GM23248 (cell line): ENCODE measurements around the gene ZNF488. TPM values are rescaled to one million over a fixed set of nuclear protein-coding genes. Genes with fewer than 3 reads are reported as not detected.

ENCODE experiments used
- DNase-seq: peaks from one replicate; pipeline ENCODE4 v3.0.0-alpha.2; 2015
- H2AFZ ChIP-seq: fragments of 200-600 bp; sonication (generic); 2 replicates; pipeline ENCODE4 v1.6.1; 2016; ENCODE audit warnings: antibody characterized with exemption
- H3F3A ChIP-seq: fragments of 200-600 bp; sonication (generic); 2 replicates; pipeline ENCODE4 v1.6.1; 2016; ENCODE audit warnings: mild to moderate bottlenecking, antibody characterized with exemption, mixed run types; ENCODE audit not compliant: insufficient read depth
- H3K27ac ChIP-seq: fragments of 200-600 bp; sonication (generic); 2 replicates; pipeline ENCODE4 v1.5.1; 2016; ENCODE audit warnings: mild to moderate bottlenecking
- H3K27me3 ChIP-seq: fragments of 200-600 bp; sonication (generic); replicated peaks from 2 replicates; pipeline ENCODE4 v1.6.1; 2016; ENCODE audit warnings: mild to moderate bottlenecking; ENCODE audit not compliant: insufficient read depth
- H3K36me3 ChIP-seq: fragments of 200-600 bp; sonication (generic); 2 replicates; pipeline ENCODE4 v1.6.1; 2016; ENCODE audit warnings: low read depth, mild to moderate bottlenecking
- H3K4me1 ChIP-seq: fragments of 200-600 bp; sonication (generic); 2 replicates; pipeline ENCODE4 v1.6.1; 2016; ENCODE audit warnings: mild to moderate bottlenecking; ENCODE audit not compliant: insufficient read depth
- H3K4me2 ChIP-seq: fragments of 200-600 bp; sonication (generic); one replicate; pipeline ENCODE4 v1.6.1; 2016; ENCODE audit warnings: mild to moderate bottlenecking; ENCODE audit not compliant: unreplicated experiment
- H3K4me3 ChIP-seq: fragments of 200-600 bp; sonication (generic); 2 replicates; pipeline ENCODE4 v1.5.1; 2016; ENCODE audit warnings: mild to moderate bottlenecking
- H3K79me2 ChIP-seq: fragments of 200-600 bp; sonication (generic); 2 replicates; pipeline ENCODE4 v1.6.1; 2016; ENCODE audit warnings: mild to moderate bottlenecking; ENCODE audit not compliant: insufficient read depth
- H3K9ac ChIP-seq: fragments of 200-600 bp; sonication (generic); 2 replicates; pipeline ENCODE4 v1.6.1; 2016; ENCODE audit warnings: mild to moderate bottlenecking
- H3K9me2 ChIP-seq: fragments of 200-600 bp; sonication (generic); 2 replicates; pipeline ENCODE4 v1.6.1; 2016; ENCODE audit warnings: mixed run types, mild to moderate bottlenecking, moderate library complexity; ENCODE audit not compliant: insufficient read depth
- H3K9me3 ChIP-seq: fragments of 200-600 bp; sonication (generic); one replicate; pipeline ENCODE4 v1.6.1; 2017; ENCODE audit warnings: low read depth
- H4K20me1 ChIP-seq: fragments of 200-600 bp; sonication (generic); 2 replicates; pipeline ENCODE4 v1.6.0; 2016; ENCODE audit not compliant: insufficient read depth
- EZH2 ChIP-seq: fragments of 200-600 bp; sonication (generic); IDR thresholded peaks from 2 replicates; pipeline ENCODE4 v1.6.1; 2018; ENCODE audit warnings: antibody characterized with exemption, mild to moderate bottlenecking; ENCODE audit not compliant: insufficient read depth, poor library complexity, severe bottlenecking
- EZH2phosphoT487 ChIP-seq: fragments of 200-600 bp; sonication (generic); IDR thresholded peaks from 2 replicates; pipeline ENCODE4 v1.6.1; 2018; ENCODE audit warnings: antibody characterized with exemption, moderate library complexity, mild to moderate bottlenecking, low read depth; ENCODE audit not compliant: insufficient read depth
- WGBS, 2 experiments: methylation state at CpG; one replicate each; pipeline ENCODE4 v1.1.6; 2015 to 2017; ENCODE audit warnings: low lambda C conversion rate in 2 of 2, low coverage in 1 of 2; ENCODE audit errors: missing lambda C conversion rate in 2 of 2; 5-methylcytosine and 5-hydroxymethylcytosine counted together
- in situ Hi-C: fragments of 300-500 bp; cut with MboI; formaldehyde crosslinking; loops from 2 replicates; pipeline ENCODE4 v1.15.0; 2020
- polyA plus RNA-seq: library from polyadenylated mRNA; unstranded; fragments of >200 nt; fragmentation: Nextera tagmentation; extraction: Ambion mirVana; gene quantifications from 2 replicates; pipeline ENCODE4 v1.2.1, GENCODE V29; 2016
- total RNA-seq: library from RNA; depleted of rRNA; stranded (reverse); fragments of >200 nt; shearing (Covaris generic); gene quantifications from 2 replicates; pipeline ENCODE4 v1.2.3, GENCODE V29; 2014

Gene ZNF488
- total and polyA plus RNA-seq, 2 experiments from 2014 or later, result 0.11 TPM; not detected in 1

- no peak for DNase-seq
- H2AFZ ChIP-seq, result no peak overlapping the region
- no peaks in the 10 kb centered on the region for H3K79me2 ChIP-seq
- WGBS, 2 experiments, result 52% methylated on average over 13 of the region's 13 CpGs
- no peaks in the 10 kb centered on the region for H3F3A ChIP-seq
- TF ChIP-seq EZH2, result no peak
- TF ChIP-seq EZH2phosphoT487, result no peak
- H3K4me1 ChIP-seq, result no peaks in the 10 kb centered on the region
- no peaks in the 10 kb centered on the region for H3K36me3 ChIP-seq
- no peak overlapping the region for H3K4me2 ChIP-seq
- no peak overlapping the region for H3K4me3 ChIP-seq
- no peak overlapping the region for H3K9ac ChIP-seq
- H3K27ac ChIP-seq, result no peak overlapping the region
- no peaks in the 10 kb centered on the region for H4K20me1 ChIP-seq
- H3K27me3 ChIP-seq, result peaks cover 35% of the 10 kb centered on the region
- no peaks in the 10 kb centered on the region for H3K9me3 ChIP-seq
- in situ Hi-C loops, result no loop called here
- no peaks in the 10 kb centered on the region for H3K9me2 ChIP-seq
Measured at GRCh38 chr10:47346581-47347302, 37.4 kb downstream of the ZNF488 start.

- TF ChIP-seq EZH2 (no peak), EZH2phosphoT487 (no peak)
- H3K9me2 ChIP-seq, result no peaks in the 10 kb centered on the region
- no peak overlapping the region for H3K4me3 ChIP-seq
- WGBS, 2 experiments, result 62 to 66% methylated on average over 13 of the region's 13 CpGs
- H3K36me3 ChIP-seq, result no peaks in the 10 kb centered on the region
- DNase-seq, result no peak
- no peak overlapping the region for H3K4me2 ChIP-seq
- H3K79me2 ChIP-seq, result no peaks in the 10 kb centered on the region
- no peak overlapping the region for H3K9ac ChIP-seq
- no peak overlapping the region for H2AFZ ChIP-seq
- in situ Hi-C loops, result no loop called here
- no peaks in the 10 kb centered on the region for H3F3A ChIP-seq
- no peak overlapping the region for H3K27ac ChIP-seq
- no peaks in the 10 kb centered on the region for H4K20me1 ChIP-seq
- H3K27me3 ChIP-seq, result peaks cover 37% of the 10 kb centered on the region
- no peaks in the 10 kb centered on the region for H3K4me1 ChIP-seq
- H3K9me3 ChIP-seq, result no peaks in the 10 kb centered on the region
Measured at GRCh38 chr10:47344996-47345870, 38.9 kb downstream of the ZNF488 start.

GRCh38 chr10:47340608-47341170, 43.4 kb downstream of the ZNF488 start:
- no peaks in the 10 kb centered on the region for H3K9me3 ChIP-seq
- H3K9ac ChIP-seq, result no peak overlapping the region
- no peak overlapping the region for H3K27ac ChIP-seq
- H3K9me2 ChIP-seq, result no peaks in the 10 kb centered on the region
- H3K4me2 ChIP-seq, result no peak overlapping the region
- TF ChIP-seq EZH2 (no peak), EZH2phosphoT487 (no peak)
- H3K79me2 ChIP-seq, result no peaks in the 10 kb centered on the region
- 52 to 59% methylated on average over 5 of the region's 5 CpGs for WGBS, 2 experiments
- H3K36me3 ChIP-seq, result no peaks in the 10 kb centered on the region
- in situ Hi-C loops, result no loop called here
- H3K27me3 ChIP-seq, result peaks cover 57% of the 10 kb centered on the region
- H3K4me3 ChIP-seq, result no peak overlapping the region
- no peaks in the 10 kb centered on the region for H3F3A ChIP-seq
- DNase-seq, result peak; percentile 59
- H2AFZ ChIP-seq, result no peak overlapping the region
- no peaks in the 10 kb centered on the region for H4K20me1 ChIP-seq
- H3K4me1 ChIP-seq, result no peaks in the 10 kb centered on the region

DNA sequence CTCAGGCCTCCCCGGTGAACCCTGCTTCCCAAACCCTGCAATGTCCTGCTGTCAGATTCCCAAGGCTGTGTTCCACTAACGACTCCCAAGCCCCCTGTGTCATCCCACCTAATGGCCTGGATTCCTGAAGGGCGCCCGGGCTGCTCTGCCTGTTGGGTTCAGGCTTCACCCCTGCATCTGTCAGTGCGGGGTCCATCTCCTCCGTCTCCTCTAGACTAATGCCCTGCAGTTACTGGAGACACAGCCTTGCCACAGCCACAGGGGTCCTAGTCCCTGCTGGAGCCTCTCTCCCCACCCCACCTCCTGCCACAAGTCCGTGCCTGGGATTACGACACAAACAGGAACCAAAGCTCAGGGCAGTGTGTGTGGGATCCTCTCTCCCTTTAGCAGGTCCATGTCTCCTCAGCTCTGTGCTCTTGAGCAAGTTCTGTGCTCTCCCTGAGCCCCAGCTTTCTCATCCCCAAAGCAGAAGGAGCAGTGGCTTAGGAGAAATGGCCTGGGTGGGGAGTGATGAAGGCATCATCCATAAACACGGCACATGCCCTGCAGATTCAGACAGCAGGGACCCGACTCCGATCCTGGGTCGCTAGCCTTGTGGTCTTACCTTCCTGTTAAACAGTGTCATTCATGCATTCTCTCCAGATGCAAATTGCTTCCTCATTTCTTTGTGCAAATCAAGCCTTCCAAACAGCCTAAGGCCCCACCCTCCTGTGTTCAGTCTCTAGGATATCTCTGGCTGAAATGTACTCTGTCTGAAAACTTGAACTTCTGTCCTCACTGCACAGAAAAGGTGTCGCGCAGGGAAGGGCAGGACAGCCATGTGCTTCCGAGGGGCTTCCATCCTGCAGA, 44.1 kb downstream of the ZNF488 start:
- Histone ChIP-seq H3F3A (no peaks in the 10 kb centered on the region), H3K27me3 (peaks cover 58% of the 10 kb centered on the region), H3K27ac (no peak overlapping the region), H3K36me3 (no peaks in the 10 kb centered on the region), H3K9ac (no peak overlapping the region), H3K4me1 (no peaks in the 10 kb centered on the region), H3K9me2 (no peaks in the 10 kb centered on the region), H3K9me3 (no peaks in the 10 kb centered on the region), H4K20me1 (no peaks in the 10 kb centered on the region), H3K4me2 (no peak overlapping the region), H3K4me3 (no peak overlapping the region), H3K79me2 (no peaks in the 10 kb centered on the region), H2AFZ (no peak overlapping the region)
- no peak for DNase-seq
- WGBS, 2 experiments, result 50 to 56% methylated on average over 15 of the region's 15 CpGs
- in situ Hi-C loops, result no loop called here
- TF ChIP-seq EZH2phosphoT487 (no peak), EZH2 (no peak)
